Vagina (tissue), 2 donors: ENCODE data around the gene ZGRF1.

Source experiments
- POLR2A ChIP-seq, 2 donors: fragments of 450-650 bp; IDR thresholded peaks; one replicate each; pipeline ENCODE4 v1.6.1; 2017; ENCODE audit warnings: antibody characterized with exemption in 2 of 2, mild to moderate bottlenecking in 2 of 2, moderate library complexity in 2 of 2
- TF ChIP-seq, protein P1 (sequence below), 3 experiments: fragments of 450-650 bp in 2 of 3; fragments of 200-600 bp in 1 of 3; sonication (generic) in 1 of 3; IDR thresholded peaks; one replicate each; pipeline ENCODE4 v1.5.1; 2017 to 2019; ENCODE audit warnings: antibody characterized with exemption in 3 of 3, mild to moderate bottlenecking in 2 of 3, moderate library complexity in 2 of 3

- no peak for TF ChIP-seq POLR2A (IDR thresholded peaks at IDR 0.05)
- TF ChIP-seq, protein P1, sequence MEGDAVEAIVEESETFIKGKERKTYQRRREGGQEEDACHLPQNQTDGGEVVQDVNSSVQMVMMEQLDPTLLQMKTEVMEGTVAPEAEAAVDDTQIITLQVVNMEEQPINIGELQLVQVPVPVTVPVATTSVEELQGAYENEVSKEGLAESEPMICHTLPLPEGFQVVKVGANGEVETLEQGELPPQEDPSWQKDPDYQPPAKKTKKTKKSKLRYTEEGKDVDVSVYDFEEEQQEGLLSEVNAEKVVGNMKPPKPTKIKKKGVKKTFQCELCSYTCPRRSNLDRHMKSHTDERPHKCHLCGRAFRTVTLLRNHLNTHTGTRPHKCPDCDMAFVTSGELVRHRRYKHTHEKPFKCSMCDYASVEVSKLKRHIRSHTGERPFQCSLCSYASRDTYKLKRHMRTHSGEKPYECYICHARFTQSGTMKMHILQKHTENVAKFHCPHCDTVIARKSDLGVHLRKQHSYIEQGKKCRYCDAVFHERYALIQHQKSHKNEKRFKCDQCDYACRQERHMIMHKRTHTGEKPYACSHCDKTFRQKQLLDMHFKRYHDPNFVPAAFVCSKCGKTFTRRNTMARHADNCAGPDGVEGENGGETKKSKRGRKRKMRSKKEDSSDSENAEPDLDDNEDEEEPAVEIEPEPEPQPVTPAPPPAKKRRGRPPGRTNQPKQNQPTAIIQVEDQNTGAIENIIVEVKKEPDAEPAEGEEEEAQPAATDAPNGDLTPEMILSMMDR (IDR thresholded peaks at IDR 0.05): no peak
These were observed 113.5 kb downstream of the ZGRF1 start for GRCh38 chr4:112523008-112523721.
